K562 (cell line): ENCODE results near the gene WSCD2. TPM values are rescaled to one million over a fixed set of nuclear protein-coding genes. Genes with fewer than 3 reads are reported as not detected.
A peak's percentile ranks its signal among the peaks of the same experiment; 100 is the strongest.

Experiments
- ATAC-seq: fragments of 200-7000 bp; cut with Tn5 transposase; 3 replicates; pipeline ENCODE4 v1.9.1; 2020; ENCODE audit warnings: moderate library complexity
- BruUV-seq: library from RNA; stranded (reverse); fragments of 400-500 nt; replicated peaks from 2 replicates; lab custom pipeline; 2021; lab: Mats Ljungman, UMichigan
- CTCF ChIA-PET: fragments of 300-600 bp; formaldehyde crosslinking; extraction: SDS; loops from one replicate; lab custom pipeline; 2021; ENCODE audit warnings: low intra/inter-chr PET ratio; lab: Yijun Ruan, JAX
- POLR2A ChIA-PET: fragments of 300-600, 350-650 bp; sonication (Branson Sonifier 250); formaldehyde crosslinking; extraction: SDS; loops from one replicate; lab custom pipeline; 2021; ENCODE audit warnings: antibody characterized with exemption, inconsistent platforms; lab: Yijun Ruan, JAX
- DNase-seq, 4 experiments: peaks; one replicate each; pipeline versions ENCODE4 v3.0.0 to v3.0.0-alpha.2; 2011 to 2018; ENCODE audit warnings: low spot score in 3 of 4, mixed read lengths in 3 of 4; ENCODE audit errors: extremely low read depth in 1 of 4
- FAIRE-seq: peaks from 2 replicates; lab custom pipeline; 2011; peaks lifted over from hg19 to GRCh38; lab: Jason Lieb, UNC
- H2AFZ ChIP-seq: 2 replicates; pipeline ENCODE4 v1.6.0; 2011; ENCODE audit warnings: low read depth, low read length, control low read depth, inconsistent platforms
- H3K27ac ChIP-seq: fragments of 200-600 bp; 3 replicates; pipeline ENCODE4 v1.8.0; 2011; ENCODE audit warnings: low read depth, mild to moderate bottlenecking, control low read depth, inconsistent platforms, low read length, moderate library complexity, mixed read lengths; ENCODE audit errors: extremely low read depth
- H3K27me3 ChIP-seq, 2 experiments: fragments of 300-600 bp in 1 of 2; 2 replicates in 1 of 2; 3 replicates in 1 of 2; pipeline versions ENCODE4 v1.6.0 to v1.8.0; 2011; ENCODE audit warnings: inconsistent platforms in 2 of 2, low read length in 2 of 2, mild to moderate bottlenecking in 1 of 2, mixed read lengths in 1 of 2, moderate library complexity in 1 of 2; ENCODE audit not compliant: control insufficient read depth in 2 of 2, insufficient read depth in 2 of 2
- H3K36me3 ChIP-seq: fragments of 300-600 bp; 3 replicates; pipeline ENCODE4 v1.8.0; 2011; ENCODE audit warnings: mild to moderate bottlenecking, low read length, inconsistent platforms; ENCODE audit not compliant: control insufficient read depth, insufficient read depth
- H3K4me1 ChIP-seq, 2 experiments: fragments of 200-600 bp in 1 of 2; replicated peaks in 1 of 2; 2 replicates in 1 of 2; 3 replicates in 1 of 2; pipeline versions ENCODE4 v1.5.1 to v1.8.0; 2011; ENCODE audit warnings: inconsistent platforms in 2 of 2, low read length in 2 of 2, mild to moderate bottlenecking in 1 of 2, mixed read lengths in 1 of 2, moderate library complexity in 1 of 2; ENCODE audit not compliant: control insufficient read depth in 2 of 2, insufficient read depth in 2 of 2
- H3K4me2 ChIP-seq: 2 replicates; pipeline ENCODE4 v1.6.1; 2011; ENCODE audit warnings: low read length, control low read depth, inconsistent platforms, mixed read lengths; ENCODE audit not compliant: insufficient read depth
- H3K4me3 ChIP-seq: fragments of 200-600 bp; sonication (generic), shearing (Covaris generic); 2 replicates; pipeline ENCODE4 v1.5.1; 2016; ENCODE audit warnings: control low read depth, inconsistent platforms
- H3K79me2 ChIP-seq: fragments of 200-600 bp; 3 replicates; pipeline ENCODE4 v1.8.0; 2011; ENCODE audit warnings: low read length, inconsistent platforms; ENCODE audit not compliant: control insufficient read depth, insufficient read depth
- H3K9ac ChIP-seq, 2 experiments: 2 replicates each; pipeline versions ENCODE4 v1.6.0 to v1.6.1; 2011; ENCODE audit warnings: low read depth in 2 of 2, low read length in 2 of 2, control low read depth in 1 of 2, inconsistent platforms in 1 of 2, mild to moderate bottlenecking in 1 of 2, mixed read lengths in 1 of 2; ENCODE audit not compliant: insufficient read depth in 1 of 2
- H3K9me1 ChIP-seq: one replicate; pipeline ENCODE4 v1.6.0; 2011; ENCODE audit warnings: inconsistent platforms, mild to moderate bottlenecking, low read length, moderate library complexity; ENCODE audit not compliant: control insufficient read depth, insufficient read depth
- H3K9me3 ChIP-seq: replicated peaks from 2 replicates; pipeline ENCODE4 v1.5.1; 2011; ENCODE audit warnings: low read depth, low read length, inconsistent platforms; ENCODE audit not compliant: control insufficient read depth, insufficient read depth
- H4K20me1 ChIP-seq: replicated peaks from 2 replicates; pipeline ENCODE4 v1.6.1; 2011; ENCODE audit warnings: low read length, inconsistent platforms, mixed read lengths; ENCODE audit not compliant: control insufficient read depth, insufficient read depth
- ARNT ChIP-seq, 2 experiments: fragments of 450-650 bp; IDR thresholded peaks; 2 replicates each; pipeline ENCODE4 v1.6.1; 2016; ENCODE audit warnings: mild to moderate bottlenecking in 1 of 2
- IRF9 ChIP-seq: fragments of 450-650 bp; IDR thresholded peaks from 2 replicates; pipeline ENCODE4 v1.6.1; 2016; ENCODE audit warnings: missing biosample characterization, missing genetic modification characterization
- RBM39 ChIP-seq: fragments of 200-400 bp; formaldehyde crosslinking; optimal IDR thresholded peaks from 2 replicates; pipeline ENCODE3; 2018; ENCODE audit warnings: low read depth, low read length
- SIN3B ChIP-seq: fragments of 450-650 bp; IDR thresholded peaks from 2 replicates; pipeline ENCODE4 v1.6.1; 2017; ENCODE audit warnings: low read depth, mild to moderate bottlenecking, moderate library complexity
- SLC30A9 ChIP-seq: fragments of 250-450 bp; sonication (Bioruptor Pico); IDR thresholded peaks from 2 replicates; pipeline ENCODE4 v1.8.0; 2022; ENCODE audit warnings: mild to moderate bottlenecking, moderate library complexity
- ZKSCAN8 ChIP-seq: fragments of 200-800 bp; sonication (Bioruptor generic); IDR thresholded peaks from 2 replicates; pipeline ENCODE4 v1.6.1; 2016; ENCODE audit warnings: missing genetic modification characterization, missing compliant biosample characterization
- ZNF584 ChIP-seq: fragments of 200-800 bp; sonication (Bioruptor generic); IDR thresholded peaks from 2 replicates; pipeline ENCODE4 v1.6.1; 2016; ENCODE audit warnings: low read depth, mild to moderate bottlenecking, missing genetic modification characterization, missing compliant biosample characterization
- ZNF780A ChIP-seq: fragments of 250-450 bp; sonication (Bioruptor Pico); IDR thresholded peaks from 2 replicates; pipeline ENCODE4 v1.5.0; 2021; ENCODE audit warnings: mild to moderate bottlenecking
- ZZZ3 ChIP-seq: fragments of 450-650 bp; IDR thresholded peaks from 2 replicates; pipeline ENCODE4 v1.6.1; 2016; ENCODE audit warnings: antibody characterized with exemption, mild to moderate bottlenecking, moderate library complexity
- WGBS: fragments of 100-300 bp; shearing (Covaris generic); methylation state at CpG from one replicate; pipeline ENCODE4 v1.1.6; 2016; ENCODE audit warnings: low coverage, mixed read lengths; ENCODE audit not compliant: insufficient coverage; ENCODE audit errors: missing lambda C conversion rate; 5-methylcytosine and 5-hydroxymethylcytosine counted together
- in situ Hi-C: fragments of 300-500 bp; cut with MboI; formaldehyde crosslinking; loops from 4 replicates; pipeline ENCODE4 v1.15.0; 2018; ENCODE audit warnings: inconsistent platforms, mixed read lengths
- intact Hi-C: fragments of 100-400 bp; cut with micrococcal nuclease; formaldehyde crosslinking; loops from 2 replicates; pipeline ENCODE4 v1.14.2; 2022
- polyA plus RNA-seq, 8 experiments: library from polyadenylated mRNA; depleted of rRNA in 4 of 8; stranded (reverse) in 5 of 8; unstranded in 3 of 8; fragments of >200 nt; fragmentation: Nextera tagmentation in 2 of 8; fragmentation: Illumina TruSeq in 1 of 8; extraction: Ambion mirVana in 2 of 8; extraction: Trizol in 1 of 8; gene quantifications; 2 replicates each; pipeline versions ENCODE4 v1.2.1 to v1.2.3, GENCODE V29; 2011 to 2014; ENCODE audit warnings: inconsistent platforms in 1 of 8, missing spikeins in 1 of 8
- total RNA-seq, 7 experiments: library from RNA; depleted of rRNA in 6 of 7; stranded (reverse); fragments of >200 nt in 6 of 7; fragmentation: Illumina TruSeq in 2 of 7; extraction: Trizol in 2 of 7; gene quantifications; 2 replicates each; pipeline versions ENCODE4 v1.2.1 to v1.2.3, GENCODE V29; 2011 to 2021; ENCODE audit warnings: low replicate concordance in 1 of 7

Gene WSCD2
- total and polyA plus RNA-seq, 9 of the 15 experiments (the other 6 are each of a cell fraction or from before 2014, with no cell fraction given), result 0.72 to 14.1 (median 4.0) TPM

GRCh38 chr12:108116699-108117098 lies 12.4 kb upstream of the WSCD2 start:
- Histone ChIP-seq H3K9me3 (no peaks in the 10 kb centered on the region), H2AFZ (peak overlapping the region; percentile 25; the same call in 1 of the 2 replicates), H3K36me3 (no peaks in the 10 kb centered on the region), H3K9ac (no peak overlapping the region; a peak in 1 of 4 replicates), H3K4me1 (peaks cover 32 to 60% of the 10 kb centered on the region in 2 experiments), H3K27ac (peak overlapping the region; percentile 65), H3K9me1 (no peaks in the 10 kb centered on the region), H3K4me3 (no peak overlapping the region), H3K79me2 (peaks cover 4% of the 10 kb centered on the region; the same call in 1 of the 3 replicates), H3K4me2 (no peak overlapping the region), H4K20me1 (no peaks in the 10 kb centered on the region), H3K27me3 (no peaks in the 10 kb centered on the region)
- 40% methylated on average over 1 of the region's 1 CpG for WGBS
- FAIRE-seq (no peak), ATAC-seq (no peak), DNase-seq (no peak)
- intact Hi-C loops, result loop anchor here (1.0 kb wide), 1 partner anchor 13 kb away; the partner anchor contains the start of gene WSCD2
- ChIA-PET CTCF (no interaction called here), POLR2A (interaction anchor here (0.6 to 1.7 kb wide), 11 partner anchors 9 to 361 kb away, joined by 3 to 6 read pairs (median 3); partner anchors contain the start of gene WSCD2)
- BruUV-seq, result TSS peak; percentile 97
- in situ Hi-C loops, result no loop called here
- no peak for TF ChIP-seq ZNF780A (CRISPR knock-in tag)
- TF ChIP-seq RBM39, result no peak
- TF ChIP-seq ZNF584, result 0 out of 2 replicates have a peak, but pooled peaks have one; percentile 20
- 0 out of 2 replicates have a peak, but pooled peaks have one; percentile 47 for TF ChIP-seq ZKSCAN8
- TF ChIP-seq ARNT (IDR thresholded peaks at IDR 0.05), result 0 out of 4 replicates have a peak, but pooled peaks of 1 of the 2 experiments have one; percentile 20
- no peak for TF ChIP-seq IRF9
- TF ChIP-seq SIN3B, result no peak
- TF ChIP-seq SLC30A9, result no peak
- TF ChIP-seq ZZZ3, result 0 out of 2 replicates have a peak, but pooled peaks have one; percentile 19
